HEK293T (cell line): ENCODE measurements around the gene KLHL30.

Experiments used
- ARNT ChIP-seq: fragments of 450-650 bp; IDR thresholded peaks from 2 replicates; pipeline ENCODE4 v1.6.1; 2017; ENCODE audit warnings: mild to moderate bottlenecking
- BHLHE40 ChIP-seq: fragments of 450-650 bp; IDR thresholded peaks from 2 replicates; pipeline ENCODE4 v1.6.1; 2016; ENCODE audit warnings: mild to moderate bottlenecking, moderate library complexity, borderline replicate concordance
- ELF4 ChIP-seq: fragments of 450-650 bp; IDR thresholded peaks from 2 replicates; pipeline ENCODE4 v1.6.1; 2017; ENCODE audit warnings: antibody characterized with exemption
- FOXK2 ChIP-seq: fragments of 450-650 bp; IDR thresholded peaks from 2 replicates; pipeline ENCODE4 v1.6.1; 2016; ENCODE audit warnings: mild to moderate bottlenecking
- LEF1 ChIP-seq: fragments of 450-650 bp; IDR thresholded peaks from 2 replicates; pipeline ENCODE4 v1.6.1; 2017; ENCODE audit warnings: mild to moderate bottlenecking, borderline replicate concordance
- SP1 ChIP-seq: fragments of 450-650 bp; IDR thresholded peaks from 2 replicates; pipeline ENCODE4 v1.6.1; 2017
- SUZ12 ChIP-seq: fragments of 450-650 bp; IDR thresholded peaks from 2 replicates; pipeline ENCODE4 v1.6.1; 2016; ENCODE audit warnings: mild to moderate bottlenecking
- TARDBP ChIP-seq: fragments of 450-650 bp; IDR thresholded peaks from 2 replicates; pipeline ENCODE4 v1.6.1; 2016
- TF ChIP-seq, protein P1 (sequence below): fragments of 450-650 bp; IDR thresholded peaks from 2 replicates; pipeline ENCODE4 v1.6.1; 2016

DNA sequence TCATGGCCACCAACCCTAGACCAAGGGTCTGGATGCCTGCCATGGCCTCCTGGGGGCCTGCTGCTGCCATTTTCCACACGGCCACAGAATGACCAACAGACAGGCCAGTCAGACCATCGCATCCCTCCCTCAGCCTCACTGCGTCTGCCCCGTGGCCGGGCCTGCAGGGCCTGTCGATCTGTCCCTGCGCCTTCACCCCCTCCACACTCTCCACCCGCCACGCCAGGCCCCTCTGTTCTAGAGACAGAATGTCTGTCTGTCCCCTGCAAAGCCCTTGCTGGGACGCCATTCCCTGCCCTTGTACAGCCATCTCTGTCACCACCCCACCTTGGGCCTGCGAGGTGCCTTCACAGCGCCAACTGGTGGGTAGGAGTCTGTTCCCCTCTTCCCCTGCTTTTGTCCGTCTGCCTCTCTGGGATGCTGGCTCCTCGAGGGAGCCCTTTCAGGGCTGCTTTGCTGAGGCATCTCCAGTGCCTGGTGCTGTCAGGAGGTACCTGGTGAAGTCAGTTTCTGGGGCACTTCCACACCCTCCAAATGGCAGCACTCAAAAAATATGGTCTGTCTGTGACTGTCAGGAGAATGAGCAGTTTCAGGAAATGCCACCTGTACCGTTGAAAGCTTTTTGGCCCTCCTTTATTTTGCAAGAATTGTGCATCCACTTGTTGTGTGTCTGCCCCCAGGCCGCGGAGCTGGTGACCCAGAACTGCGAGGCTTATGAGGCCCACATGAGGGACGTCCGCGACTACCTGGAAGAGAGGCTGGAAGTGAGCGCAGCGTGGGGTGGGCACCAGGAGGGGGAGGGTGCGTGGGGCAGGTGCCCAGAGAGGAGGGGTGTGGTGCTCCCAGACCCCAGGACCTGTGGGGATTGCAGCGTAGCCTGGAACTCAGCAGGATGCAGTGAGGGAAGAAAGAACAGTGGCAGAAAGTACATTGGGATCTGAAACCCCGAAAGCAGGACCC lies 45.0 kb upstream of the KLHL30 start:
- TF ChIP-seq LEF1 (no peak), ELF4 (no peak), SP1 (no peak), BHLHE40 (no peak), TARDBP (no peak), ARNT (no peak), SUZ12 (no peak), FOXK2 (no peak)
- TF ChIP-seq, protein P1, sequence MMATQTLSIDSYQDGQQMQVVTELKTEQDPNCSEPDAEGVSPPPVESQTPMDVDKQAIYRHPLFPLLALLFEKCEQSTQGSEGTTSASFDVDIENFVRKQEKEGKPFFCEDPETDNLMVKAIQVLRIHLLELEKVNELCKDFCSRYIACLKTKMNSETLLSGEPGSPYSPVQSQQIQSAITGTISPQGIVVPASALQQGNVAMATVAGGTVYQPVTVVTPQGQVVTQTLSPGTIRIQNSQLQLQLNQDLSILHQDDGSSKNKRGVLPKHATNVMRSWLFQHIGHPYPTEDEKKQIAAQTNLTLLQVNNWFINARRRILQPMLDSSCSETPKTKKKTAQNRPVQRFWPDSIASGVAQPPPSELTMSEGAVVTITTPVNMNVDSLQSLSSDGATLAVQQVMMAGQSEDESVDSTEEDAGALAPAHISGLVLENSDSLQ: no peak
